Breast epithelium (tissue), 3 donors: ENCODE data around the gene SNAP25.

Source experiments
- POLR2A ChIP-seq: fragments of 450-650 bp; IDR thresholded peaks from one replicate; pipeline ENCODE4 v1.6.1; 2016; ENCODE audit warnings: antibody characterized with exemption, mild to moderate bottlenecking, moderate library complexity
- POLR2AphosphoS5 ChIP-seq, 3 donors: sonication (generic); formaldehyde crosslinking; IDR thresholded peaks; one replicate each; pipeline ENCODE4 v1.6.1; 2017; ENCODE audit warnings: antibody characterized with exemption in 3 of 3
- TF ChIP-seq, protein P1 (sequence below), 3 donors: fragments of 450-650 bp; IDR thresholded peaks; one replicate each; pipeline ENCODE4 v1.5.1; 2016 to 2017; ENCODE audit warnings: antibody characterized with exemption in 3 of 3, mild to moderate bottlenecking in 3 of 3, moderate library complexity in 3 of 3

DNA sequence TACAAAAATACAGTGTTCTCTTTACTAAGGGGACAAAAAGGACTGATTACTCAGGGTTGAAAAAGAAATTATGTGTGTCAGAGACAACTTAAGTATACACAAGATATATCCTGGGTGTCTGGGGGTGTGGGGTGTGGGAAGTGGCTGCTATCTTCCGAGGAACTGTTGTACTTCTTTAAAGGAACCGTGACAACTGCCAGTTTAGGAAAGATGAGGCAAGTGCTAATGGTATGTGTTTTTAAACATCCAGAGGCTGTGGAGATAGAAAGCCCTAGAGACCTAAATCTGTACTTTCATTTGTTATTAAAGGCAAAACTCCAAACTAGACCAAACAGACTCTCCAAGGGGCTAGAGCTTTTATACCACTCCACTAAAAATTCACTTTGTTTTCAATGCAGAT lies 95.6 kb downstream of the SNAP25 start:
- no peak for TF ChIP-seq POLR2A
- TF ChIP-seq, protein P1, sequence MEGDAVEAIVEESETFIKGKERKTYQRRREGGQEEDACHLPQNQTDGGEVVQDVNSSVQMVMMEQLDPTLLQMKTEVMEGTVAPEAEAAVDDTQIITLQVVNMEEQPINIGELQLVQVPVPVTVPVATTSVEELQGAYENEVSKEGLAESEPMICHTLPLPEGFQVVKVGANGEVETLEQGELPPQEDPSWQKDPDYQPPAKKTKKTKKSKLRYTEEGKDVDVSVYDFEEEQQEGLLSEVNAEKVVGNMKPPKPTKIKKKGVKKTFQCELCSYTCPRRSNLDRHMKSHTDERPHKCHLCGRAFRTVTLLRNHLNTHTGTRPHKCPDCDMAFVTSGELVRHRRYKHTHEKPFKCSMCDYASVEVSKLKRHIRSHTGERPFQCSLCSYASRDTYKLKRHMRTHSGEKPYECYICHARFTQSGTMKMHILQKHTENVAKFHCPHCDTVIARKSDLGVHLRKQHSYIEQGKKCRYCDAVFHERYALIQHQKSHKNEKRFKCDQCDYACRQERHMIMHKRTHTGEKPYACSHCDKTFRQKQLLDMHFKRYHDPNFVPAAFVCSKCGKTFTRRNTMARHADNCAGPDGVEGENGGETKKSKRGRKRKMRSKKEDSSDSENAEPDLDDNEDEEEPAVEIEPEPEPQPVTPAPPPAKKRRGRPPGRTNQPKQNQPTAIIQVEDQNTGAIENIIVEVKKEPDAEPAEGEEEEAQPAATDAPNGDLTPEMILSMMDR (IDR thresholded peaks at IDR 0.05), result no peak
- TF ChIP-seq POLR2AphosphoS5 (IDR thresholded peaks at IDR 0.05), result no peak
